Spleen (tissue), 7 donors: ENCODE data around the gene OXGR1.

Experiments
- CTCF ChIP-seq, 11 experiments: fragments of 200-600 bp in 7 of 11; fragments of 450-650 bp in 4 of 11; sonication (generic) in 4 of 11; IDR thresholded peaks in 8 of 11; conservative IDR thresholded peaks in 3 of 11; 1 replicate in 7 of 11; 2 replicates in 4 of 11; pipeline versions ENCODE4 v1.4.0 to v1.8.0; 2016 to 2021; ENCODE audit warnings: antibody characterized with exemption in 11 of 11, inconsistent platforms in 4 of 11, mild to moderate bottlenecking in 1 of 11
- POLR2A ChIP-seq, 3 donors: fragments of 450-650 bp; IDR thresholded peaks; one replicate each; pipeline ENCODE4 v1.5.1; 2017; ENCODE audit warnings: antibody characterized with exemption in 3 of 3, mild to moderate bottlenecking in 1 of 3
- POLR2AphosphoS5 ChIP-seq, 3 donors: sonication (generic); formaldehyde crosslinking; IDR thresholded peaks; one replicate each; pipeline ENCODE4 v1.5.1; 2017; ENCODE audit warnings: antibody characterized with exemption in 3 of 3
- donor health status: DM: no; HTN: no; CAD: no; lungs with moderate emphysema.
- donor health status: DM: no; HTN: no; CAD: no.
- donor health status: DM: no; HTN: no; CAD: no.

GRCh38 chr13:96994017-96994857 lies at the start of gene OXGR1:
- TF ChIP-seq POLR2AphosphoS5 (IDR thresholded peaks at IDR 0.05) (peak in 1 of 3 donors; percentile 24), CTCF (IDR thresholded peaks at IDR 0.05 in 8 of 11, conservative IDR thresholded peaks at IDR 0.05 in 3 of 11) (no peak), POLR2A (IDR thresholded peaks at IDR 0.05) (no peak)
